Suprapubic skin (tissue), 4 donors: ENCODE results near the gene C2CD4B. TPM values are rescaled to one million over a fixed set of nuclear protein-coding genes. Genes with fewer than 3 reads are reported as not detected.

ENCODE experiments used
- DNase-seq, 2 donors: peaks; one replicate each; pipeline ENCODE4 v3.0.0-alpha.2; 2019; ENCODE audit warnings: low spot score in 2 of 2
- H3K27ac ChIP-seq: fragments of 200-600 bp; sonication (generic); one replicate; pipeline ENCODE4 v1.5.1; 2019
- H3K27me3 ChIP-seq: fragments of 200-600 bp; sonication (generic); one replicate; pipeline ENCODE4 v1.5.1; 2019
- H3K36me3 ChIP-seq: fragments of 200-600 bp; sonication (generic); one replicate; pipeline ENCODE4 v1.5.1; 2019
- H3K4me1 ChIP-seq: fragments of 200-600 bp; sonication (generic); one replicate; pipeline ENCODE4 v1.5.1; 2019
- H3K4me3 ChIP-seq: fragments of 200-600 bp; sonication (generic); one replicate; pipeline ENCODE4 v1.5.1; 2019; ENCODE audit warnings: mild to moderate bottlenecking
- H3K9me3 ChIP-seq: fragments of 200-600 bp; sonication (generic); one replicate; pipeline ENCODE4 v1.5.1; 2019
- CTCF ChIP-seq, 2 donors: fragments of 200-600 bp in 1 of 2; fragments of 450-650 bp in 1 of 2; sonication (generic) in 1 of 2; IDR thresholded peaks; one replicate each; pipeline ENCODE4 v1.5.1; 2016 to 2019; ENCODE audit warnings: antibody characterized with exemption in 2 of 2, mild to moderate bottlenecking in 1 of 2, moderate library complexity in 1 of 2
- EP300 ChIP-seq: sonication (generic); formaldehyde crosslinking; IDR thresholded peaks from one replicate; pipeline ENCODE4 v1.6.1; 2017; ENCODE audit warnings: antibody characterized with exemption
- POLR2A ChIP-seq, 2 donors: fragments of 450-650 bp; IDR thresholded peaks; one replicate each; pipeline ENCODE4 v1.6.1; 2017; ENCODE audit warnings: antibody characterized with exemption in 2 of 2, mild to moderate bottlenecking in 2 of 2, moderate library complexity in 2 of 2
- POLR2AphosphoS5 ChIP-seq, 3 donors: sonication (generic); formaldehyde crosslinking; IDR thresholded peaks; one replicate each; pipeline ENCODE4 v1.6.1; 2017; ENCODE audit warnings: antibody characterized with exemption in 3 of 3
- WGBS: methylation state at CpG from one replicate; pipeline ENCODE4 v1.1.5; 2018; 5-methylcytosine and 5-hydroxymethylcytosine counted together
- total RNA-seq, 4 donors: library from RNA; depleted of rRNA; stranded (reverse); fragments of >200 nt; gene quantifications; one replicate each; pipeline ENCODE4 v1.1.0, GENCODE V29; 2016

The C2CD4B gene
- total RNA-seq, 4 donors from 2014 or later = 0.64 to 5.7 (median 3.3) TPM

DNA sequence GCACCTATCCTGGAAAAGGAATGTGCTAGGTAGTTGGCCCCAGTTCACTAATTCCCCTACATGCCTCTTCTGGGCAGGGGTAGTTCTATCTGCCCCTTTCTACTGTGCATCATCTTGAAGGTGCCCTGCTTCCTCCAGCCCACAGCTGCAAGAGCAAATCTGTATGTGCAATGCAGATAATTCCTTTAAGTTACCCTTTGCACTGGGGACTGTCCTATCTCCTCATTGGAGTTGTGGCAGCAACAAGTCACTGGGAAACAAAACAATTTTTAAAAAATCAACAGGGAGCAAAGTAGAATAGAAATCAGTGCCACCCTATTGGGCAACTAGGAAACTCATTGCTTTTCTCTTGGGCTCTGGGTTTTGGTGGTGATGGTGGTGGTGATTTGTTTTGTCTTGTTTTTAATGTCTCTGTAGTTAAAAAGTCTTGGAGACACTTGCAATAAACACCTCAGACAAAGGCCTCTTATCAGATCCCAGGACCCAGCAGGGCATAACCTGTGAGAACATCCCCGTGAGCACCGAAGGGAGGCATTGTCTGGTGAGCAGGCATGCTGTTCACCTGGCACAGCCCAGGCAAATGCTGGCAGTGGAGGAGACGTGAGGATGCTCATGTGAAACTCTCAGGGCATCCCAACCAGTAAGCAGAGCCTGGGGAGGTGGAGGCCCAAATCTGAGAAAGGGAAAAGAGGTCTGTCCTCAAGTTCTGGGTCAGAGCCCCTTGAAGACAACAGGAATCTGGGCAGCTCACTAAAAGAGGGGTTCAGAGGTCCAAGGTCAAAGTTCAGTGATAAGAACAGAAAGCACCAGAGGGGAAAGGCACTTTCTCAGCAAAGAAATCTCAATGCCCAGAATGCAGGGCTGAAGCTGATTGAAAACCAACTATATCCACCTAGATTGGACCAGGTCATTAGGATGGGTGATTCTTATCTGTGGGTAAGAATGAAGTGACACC is 27.9 kb downstream of the C2CD4B start:
- Histone ChIP-seq H3K27ac (no peak overlapping the region), H3K36me3 (no peaks in the 10 kb centered on the region), H3K27me3 (peaks cover 3% of the 10 kb centered on the region), H3K4me3 (no peak overlapping the region), H3K9me3 (no peaks in the 10 kb centered on the region), H3K4me1 (peaks cover 3% of the 10 kb centered on the region)
- no peak for DNase-seq
- no peak for TF ChIP-seq POLR2A (IDR thresholded peaks at IDR 0.05)
- WGBS = 81% methylated on average over 3 of the region's 3 CpGs

GRCh38 chr15:62135532-62136134 is 29.5 kb downstream of the C2CD4B start:
- H3K4me3 ChIP-seq = no peak overlapping the region
- H3K27ac ChIP-seq = no peak overlapping the region
- 47% methylated on average over 9 of the region's 9 CpGs for WGBS
- H3K27me3 ChIP-seq = peaks cover 3% of the 10 kb centered on the region
- H3K36me3 ChIP-seq = no peaks in the 10 kb centered on the region
- H3K9me3 ChIP-seq = no peaks in the 10 kb centered on the region
- H3K4me1 ChIP-seq = peaks cover 3% of the 10 kb centered on the region
- no peak for DNase-seq
- TF ChIP-seq CTCF (IDR thresholded peaks at IDR 0.05) (no peak), POLR2A (IDR thresholded peaks at IDR 0.05) (no peak), POLR2AphosphoS5 (IDR thresholded peaks at IDR 0.05) (no peak), EP300 (no peak)

- Histone ChIP-seq H3K27ac (no peak overlapping the region), H3K4me3 (no peak overlapping the region), H3K4me1 (peaks cover 3% of the 10 kb centered on the region), H3K27me3 (no peaks in the 10 kb centered on the region), H3K36me3 (no peaks in the 10 kb centered on the region), H3K9me3 (no peaks in the 10 kb centered on the region)
- no peak for DNase-seq
- WGBS = 91% methylated on average over 3 of the region's 3 CpGs
- TF ChIP-seq EP300 (no peak), POLR2A (IDR thresholded peaks at IDR 0.05) (no peak), CTCF (IDR thresholded peaks at IDR 0.05) (no peak), POLR2AphosphoS5 (IDR thresholded peaks at IDR 0.05) (no peak)
These were observed 31.9 kb downstream of the C2CD4B start for GRCh38 chr15:62133141-62133540.

DNA sequence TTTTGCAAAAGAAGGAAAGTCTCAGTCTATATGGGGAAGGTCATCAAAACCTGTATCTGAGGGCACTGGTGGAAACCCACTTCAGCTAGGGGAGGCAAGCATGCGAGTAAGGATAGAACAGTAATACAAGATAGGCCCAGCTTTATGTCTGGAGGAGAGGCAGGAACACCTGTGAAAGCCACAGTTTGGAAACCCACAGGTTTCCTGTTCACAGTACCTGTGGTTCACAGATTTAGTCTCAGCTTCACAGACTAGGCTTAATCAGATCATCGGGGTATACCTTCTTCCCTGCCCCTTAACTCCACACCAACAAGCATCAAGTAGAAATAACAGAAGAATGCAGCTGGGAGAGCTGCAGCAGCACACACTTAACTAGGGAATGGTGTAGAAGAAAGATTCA is 36.2 kb downstream of the C2CD4B start:
- no peak for TF ChIP-seq CTCF (IDR thresholded peaks at IDR 0.05)
- TF ChIP-seq EP300 = no peak
- no peak for TF ChIP-seq POLR2AphosphoS5 (IDR thresholded peaks at IDR 0.05)
- TF ChIP-seq POLR2A (IDR thresholded peaks at IDR 0.05) = no peak
- H3K27me3 ChIP-seq = no peaks in the 10 kb centered on the region
- DNase-seq = no peak
- H3K9me3 ChIP-seq = no peaks in the 10 kb centered on the region
- H3K4me3 ChIP-seq = no peak overlapping the region
- WGBS = 81% methylated on average over 2 of the region's 2 CpGs
- H3K4me1 ChIP-seq = peaks cover 2% of the 10 kb centered on the region
- H3K27ac ChIP-seq = no peak overlapping the region
- H3K36me3 ChIP-seq = no peaks in the 10 kb centered on the region

- Histone ChIP-seq H3K27ac (no peak overlapping the region), H3K27me3 (no peaks in the 10 kb centered on the region), H3K9me3 (no peaks in the 10 kb centered on the region), H3K4me1 (peaks cover 2% of the 10 kb centered on the region), H3K4me3 (no peak overlapping the region), H3K36me3 (no peaks in the 10 kb centered on the region)
- no peak for TF ChIP-seq CTCF (IDR thresholded peaks at IDR 0.05)
- TF ChIP-seq POLR2AphosphoS5 (IDR thresholded peaks at IDR 0.05) = no peak
- TF ChIP-seq EP300 = no peak
- no peak for TF ChIP-seq POLR2A (IDR thresholded peaks at IDR 0.05)
- DNase-seq = no peak
- 74% methylated on average over 3 of the region's 3 CpGs for WGBS
These were observed 38.7 kb downstream of the C2CD4B start for GRCh38 chr15:62126364-62126763.
